ENCODE data around the gene ANAPC2.
A peak's percentile ranks its signal among the peaks of the same experiment; 100 is the strongest.

Gene ANAPC2, protein sequence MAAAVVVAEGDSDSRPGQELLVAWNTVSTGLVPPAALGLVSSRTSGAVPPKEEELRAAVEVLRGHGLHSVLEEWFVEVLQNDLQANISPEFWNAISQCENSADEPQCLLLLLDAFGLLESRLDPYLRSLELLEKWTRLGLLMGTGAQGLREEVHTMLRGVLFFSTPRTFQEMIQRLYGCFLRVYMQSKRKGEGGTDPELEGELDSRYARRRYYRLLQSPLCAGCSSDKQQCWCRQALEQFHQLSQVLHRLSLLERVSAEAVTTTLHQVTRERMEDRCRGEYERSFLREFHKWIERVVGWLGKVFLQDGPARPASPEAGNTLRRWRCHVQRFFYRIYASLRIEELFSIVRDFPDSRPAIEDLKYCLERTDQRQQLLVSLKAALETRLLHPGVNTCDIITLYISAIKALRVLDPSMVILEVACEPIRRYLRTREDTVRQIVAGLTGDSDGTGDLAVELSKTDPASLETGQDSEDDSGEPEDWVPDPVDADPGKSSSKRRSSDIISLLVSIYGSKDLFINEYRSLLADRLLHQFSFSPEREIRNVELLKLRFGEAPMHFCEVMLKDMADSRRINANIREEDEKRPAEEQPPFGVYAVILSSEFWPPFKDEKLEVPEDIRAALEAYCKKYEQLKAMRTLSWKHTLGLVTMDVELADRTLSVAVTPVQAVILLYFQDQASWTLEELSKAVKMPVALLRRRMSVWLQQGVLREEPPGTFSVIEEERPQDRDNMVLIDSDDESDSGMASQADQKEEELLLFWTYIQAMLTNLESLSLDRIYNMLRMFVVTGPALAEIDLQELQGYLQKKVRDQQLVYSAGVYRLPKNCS

DNA sequence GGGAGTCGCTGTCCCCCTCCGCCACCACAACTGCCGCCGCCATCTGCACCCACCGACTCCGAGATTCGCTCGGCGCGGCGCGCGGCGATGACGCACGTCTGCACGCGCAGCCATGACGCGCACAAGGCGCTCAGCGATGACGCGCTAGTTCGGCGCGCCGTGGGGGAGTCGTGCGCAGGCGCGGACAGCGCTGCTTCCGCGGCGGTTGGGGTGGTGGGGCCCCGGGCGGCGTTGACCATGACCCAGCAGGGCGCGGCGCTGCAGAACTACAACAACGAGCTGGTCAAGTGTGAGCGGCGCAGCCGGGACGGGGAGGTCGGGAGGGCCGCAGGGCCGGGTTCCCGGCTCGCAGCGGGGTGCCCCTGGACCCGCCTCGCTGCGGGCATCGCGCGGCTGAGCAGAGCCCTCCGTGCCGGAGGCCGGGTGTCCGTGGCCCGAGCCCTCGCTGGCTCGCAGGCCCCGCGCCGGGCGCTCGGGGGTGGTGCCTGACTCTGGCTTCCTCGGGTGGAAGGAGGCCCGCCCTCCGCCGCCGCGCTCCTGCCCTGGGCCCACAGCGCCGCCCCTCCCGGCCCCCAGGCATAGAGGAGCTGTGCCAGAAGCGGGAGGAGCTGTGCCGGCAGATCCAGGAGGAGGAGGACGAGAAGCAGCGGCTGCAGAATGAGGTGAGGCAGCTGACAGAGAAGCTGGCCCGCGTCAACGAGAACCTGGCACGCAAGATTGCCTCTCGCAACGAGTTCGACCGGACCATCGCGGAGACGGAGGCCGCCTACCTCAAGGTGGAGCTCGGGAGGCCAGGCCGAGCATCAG lies at the start of gene ANAPC2, which contains the start of gene SSNA1:
Gene ANAPC2 (minus strand): TSS at position 71 of the 807 bp plus-strand sequence. CDS start 28 bp downstream, at position 43.
Gene SSNA1 (plus strand): TSS at position 187 of the 807 bp plus-strand sequence. CDS start 51 bp downstream, at position 238.
- peak; percentile 96 for DNase-seq

DNA sequence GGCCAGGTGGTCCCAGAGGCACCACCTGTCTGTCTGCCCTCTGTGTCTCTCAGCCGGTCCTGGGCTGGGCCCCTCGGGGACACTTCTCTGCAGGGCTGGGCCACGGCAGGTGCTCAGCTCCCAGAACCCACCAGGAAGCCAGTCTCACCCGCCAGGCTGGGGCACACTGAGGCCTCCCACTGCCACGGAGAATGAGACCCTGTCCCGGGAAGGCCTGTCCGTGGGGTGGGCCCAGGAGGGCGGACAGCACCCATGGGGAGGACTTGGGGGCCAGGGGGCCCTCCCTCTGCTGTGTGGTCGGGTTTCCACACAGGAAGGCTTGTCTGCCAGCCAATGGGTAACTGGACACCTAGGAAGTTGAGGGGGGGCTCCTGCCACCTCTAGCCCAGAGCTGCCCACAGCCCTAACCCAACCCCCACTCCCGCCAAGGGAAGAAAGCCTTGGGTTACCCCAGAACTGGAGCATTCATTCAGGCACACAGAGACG lies 48.6 kb upstream of the ANAPC2 start:
- DNase-seq, result no peak

DNA sequence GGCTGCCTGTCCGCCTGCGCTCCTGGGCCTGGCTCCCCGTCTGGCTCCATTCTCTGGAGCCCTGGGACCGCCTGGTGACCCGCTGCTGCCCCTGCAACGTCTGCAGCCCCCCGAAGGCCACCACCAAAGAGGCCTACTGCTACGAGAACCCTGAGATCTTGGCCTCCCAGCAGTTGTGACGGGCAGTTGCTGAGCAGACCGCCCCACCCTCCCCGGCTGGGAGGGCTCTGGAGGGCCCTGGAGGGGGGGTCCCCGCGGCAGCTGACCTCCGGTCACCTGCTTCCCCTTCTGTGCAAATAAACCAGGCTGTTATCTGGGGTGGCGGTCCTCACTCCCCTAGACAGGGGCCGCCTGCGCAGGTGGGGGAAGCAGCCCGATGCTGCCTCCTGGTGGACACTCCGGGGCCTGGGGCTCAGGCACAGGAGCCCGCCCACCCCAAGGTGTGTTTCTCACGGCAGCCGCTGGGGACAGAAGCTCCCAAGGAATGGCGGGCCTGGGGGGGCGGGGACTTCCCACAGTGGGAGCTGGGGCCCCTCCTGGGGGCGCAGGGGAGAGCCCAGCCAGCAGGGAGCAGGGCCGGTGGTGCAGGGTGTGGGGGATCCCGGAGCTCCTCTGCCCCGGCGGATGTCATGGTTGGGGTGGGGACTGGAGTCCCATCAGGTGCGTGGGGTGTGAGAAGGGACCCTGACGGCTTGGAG lies 48.0 kb upstream of the ANAPC2 start:
- DNase-seq, result peak; percentile 88

DNA sequence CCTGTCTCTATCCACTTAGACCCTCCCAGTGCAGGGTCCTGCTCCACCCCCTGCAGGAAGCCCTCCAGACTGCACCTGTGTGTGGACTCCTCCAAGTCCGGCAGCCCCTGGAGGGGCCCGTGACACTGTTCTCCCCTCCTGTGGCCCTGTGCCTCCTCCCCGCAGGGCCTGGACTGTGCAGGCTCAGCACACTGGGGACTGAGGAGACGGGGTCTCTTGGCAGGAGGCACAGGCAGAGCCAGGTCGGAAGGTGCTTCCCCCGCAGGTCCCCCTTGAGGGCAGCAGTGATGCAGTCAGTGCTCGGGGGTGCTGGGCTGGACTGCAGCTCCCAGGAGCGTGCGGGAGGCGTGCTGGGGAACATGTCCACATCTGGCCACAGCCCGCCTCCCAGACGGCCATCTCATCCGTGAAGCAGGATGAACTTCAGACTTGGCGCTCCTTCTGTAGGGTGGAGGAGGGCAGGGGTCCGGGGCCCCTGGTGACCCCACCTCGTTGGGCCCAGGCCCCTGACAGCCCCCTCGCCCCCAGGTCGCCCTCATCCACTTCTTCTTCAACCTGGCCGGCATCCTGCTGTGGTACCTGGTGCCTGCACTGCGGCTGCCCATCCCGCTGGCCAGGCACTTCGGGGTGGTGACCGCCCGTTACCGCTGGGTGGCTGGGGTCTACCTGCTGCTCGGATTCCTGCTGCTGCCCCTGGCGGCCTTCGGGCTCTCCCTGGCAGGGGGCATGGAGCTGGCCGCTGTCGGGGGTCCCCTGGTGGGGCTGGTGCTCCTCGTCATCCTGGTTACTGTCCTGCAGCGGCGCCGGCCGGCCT lies 47.3 kb upstream of the ANAPC2 start:
- DNase-seq, result no peak

DNA sequence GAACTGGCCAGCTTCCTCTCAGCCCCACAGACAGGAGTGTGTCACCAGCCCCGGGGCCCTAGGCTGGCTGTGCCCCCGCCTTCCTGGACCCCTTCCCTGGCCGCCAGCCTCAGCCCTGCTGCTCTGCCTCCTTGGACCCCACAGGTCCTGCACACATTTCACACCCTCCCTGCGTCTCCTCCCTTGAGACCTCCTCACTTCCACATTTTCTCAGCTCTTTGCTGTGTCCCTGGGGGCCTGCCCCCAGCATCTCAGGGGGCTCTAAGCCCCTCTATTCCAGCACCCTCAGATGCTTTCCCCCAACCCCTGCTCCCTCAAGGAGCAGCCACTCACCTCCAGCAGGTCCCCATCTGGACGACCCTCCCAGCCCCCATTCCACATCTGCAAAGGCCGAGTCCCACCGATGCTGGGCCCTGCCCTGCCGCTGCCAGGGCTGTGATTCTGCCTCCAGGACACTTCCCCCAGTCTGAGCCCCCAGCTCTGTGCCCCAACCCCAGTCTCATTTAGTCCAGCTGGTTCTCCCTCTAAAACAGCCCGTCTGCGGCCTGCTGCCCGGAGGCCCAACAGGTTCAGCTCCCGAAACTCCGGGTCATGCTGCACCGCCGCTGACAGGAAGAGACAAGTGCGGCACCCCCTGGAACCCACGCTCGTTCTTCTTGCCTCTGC lies 46.5 kb upstream of the ANAPC2 start:
- no peak for DNase-seq

DNA sequence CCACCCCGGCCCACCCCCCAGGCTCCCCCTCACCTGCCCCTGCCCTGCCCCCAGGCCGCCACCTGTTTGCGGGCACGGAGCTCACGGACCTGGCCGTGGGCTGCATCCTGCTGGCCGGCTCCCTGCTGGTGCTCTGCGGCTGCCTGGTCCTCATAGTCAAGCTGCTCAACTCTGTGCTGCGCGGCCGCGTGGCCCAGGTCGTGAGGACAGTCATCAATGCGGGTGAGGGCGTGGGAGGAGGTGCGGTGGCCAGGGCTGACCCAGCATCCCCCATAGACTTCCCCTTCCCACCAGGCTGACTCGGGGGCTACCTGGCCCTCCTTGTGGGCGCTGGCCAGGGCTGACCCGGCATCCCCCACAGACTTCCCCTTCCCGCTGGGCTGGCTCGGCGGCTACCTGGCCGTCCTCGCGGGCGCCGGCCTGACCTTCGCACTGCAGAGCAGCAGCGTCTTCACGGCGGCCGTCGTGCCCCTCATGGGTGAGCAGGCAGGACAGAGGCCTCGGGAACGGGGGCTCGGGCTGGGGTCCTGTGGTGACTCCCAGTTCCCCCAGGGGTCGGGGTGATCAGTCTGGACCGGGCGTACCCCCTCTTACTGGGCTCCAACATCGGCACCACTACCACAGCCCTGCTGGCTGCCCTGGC lies 45.8 kb upstream of the ANAPC2 start:
- DNase-seq, result no peak

DNA sequence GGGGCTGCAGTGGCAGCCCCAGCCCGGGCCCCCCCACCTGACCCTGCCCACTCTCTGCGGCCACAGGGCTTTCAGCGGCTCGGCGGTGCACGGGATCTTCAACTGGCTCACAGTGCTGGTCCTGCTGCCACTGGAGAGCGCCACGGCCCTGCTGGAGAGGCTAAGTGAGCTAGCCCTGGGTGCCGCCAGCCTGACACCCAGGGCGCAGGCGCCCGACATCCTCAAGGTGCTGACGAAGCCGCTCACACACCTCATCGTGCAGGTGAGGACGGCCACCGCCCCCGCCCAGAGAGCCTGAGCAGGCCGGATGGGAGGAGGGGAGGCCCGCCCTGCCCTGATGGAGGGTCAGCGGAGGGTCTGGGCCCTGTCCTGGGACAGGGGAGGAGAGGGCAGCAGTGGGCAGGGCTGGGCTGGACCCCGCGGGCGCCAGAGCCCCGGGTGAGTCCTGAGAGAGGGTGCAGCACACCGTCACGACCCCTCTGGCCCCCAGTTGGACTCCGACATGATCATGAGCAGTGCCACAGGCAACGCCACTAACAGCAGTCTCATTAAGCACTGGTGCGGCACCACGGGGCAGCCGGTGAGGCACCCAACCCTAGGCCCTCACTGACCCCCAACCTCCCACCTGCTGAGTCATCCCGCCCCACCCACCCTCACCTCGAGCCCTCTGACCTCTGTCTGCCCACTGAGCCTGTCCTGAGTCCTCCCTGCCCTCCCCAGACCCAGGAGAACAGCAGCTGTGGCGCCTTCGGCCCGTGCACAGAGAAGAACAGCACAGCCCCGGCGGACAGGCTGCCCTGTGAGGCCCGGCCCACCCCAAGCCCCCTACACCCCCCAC lies 45.0 kb upstream of the ANAPC2 start:
- DNase-seq, result no peak

DNA sequence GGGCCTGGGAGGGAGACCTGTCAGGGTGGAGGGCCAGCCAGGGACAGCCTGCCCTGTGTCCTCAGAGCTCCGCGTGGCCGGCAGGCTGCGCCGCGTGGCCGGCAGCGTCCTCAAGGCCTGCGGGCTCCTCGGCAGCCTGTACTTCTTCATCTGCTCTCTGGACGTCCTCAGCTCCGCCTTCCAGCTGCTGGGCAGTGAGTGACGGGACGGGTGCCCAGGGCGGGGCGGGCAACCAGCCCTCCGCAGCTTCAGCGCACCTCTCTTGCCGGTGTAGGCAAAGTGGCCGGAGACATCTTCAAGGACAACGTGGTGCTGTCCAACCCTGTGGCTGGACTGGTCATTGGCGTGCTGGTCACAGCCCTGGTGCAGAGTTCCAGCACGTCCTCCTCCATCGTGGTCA lies 44.1 kb upstream of the ANAPC2 start:
- no peak for DNase-seq

DNA sequence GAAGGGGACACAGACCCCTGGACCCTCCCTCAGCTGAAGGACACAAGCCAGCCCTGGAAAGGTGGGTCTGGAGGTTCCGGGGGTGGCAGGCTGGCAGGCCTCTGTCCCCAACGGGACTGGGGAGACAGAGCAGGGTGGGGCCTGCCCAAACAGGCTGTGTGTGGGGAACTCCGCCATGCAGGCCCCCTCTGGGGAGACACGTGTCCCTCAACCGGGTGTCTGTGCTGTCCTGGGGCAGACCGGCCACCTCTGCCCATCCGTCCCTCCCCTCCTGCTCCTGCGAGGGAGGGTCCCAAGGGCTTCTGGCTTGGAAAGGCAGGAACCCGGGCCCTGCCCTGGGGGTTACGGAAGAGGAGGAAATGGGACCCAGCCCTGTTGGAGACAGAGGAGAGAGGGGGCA lies 43.7 kb upstream of the ANAPC2 start:
- no peak for DNase-seq

DNA sequence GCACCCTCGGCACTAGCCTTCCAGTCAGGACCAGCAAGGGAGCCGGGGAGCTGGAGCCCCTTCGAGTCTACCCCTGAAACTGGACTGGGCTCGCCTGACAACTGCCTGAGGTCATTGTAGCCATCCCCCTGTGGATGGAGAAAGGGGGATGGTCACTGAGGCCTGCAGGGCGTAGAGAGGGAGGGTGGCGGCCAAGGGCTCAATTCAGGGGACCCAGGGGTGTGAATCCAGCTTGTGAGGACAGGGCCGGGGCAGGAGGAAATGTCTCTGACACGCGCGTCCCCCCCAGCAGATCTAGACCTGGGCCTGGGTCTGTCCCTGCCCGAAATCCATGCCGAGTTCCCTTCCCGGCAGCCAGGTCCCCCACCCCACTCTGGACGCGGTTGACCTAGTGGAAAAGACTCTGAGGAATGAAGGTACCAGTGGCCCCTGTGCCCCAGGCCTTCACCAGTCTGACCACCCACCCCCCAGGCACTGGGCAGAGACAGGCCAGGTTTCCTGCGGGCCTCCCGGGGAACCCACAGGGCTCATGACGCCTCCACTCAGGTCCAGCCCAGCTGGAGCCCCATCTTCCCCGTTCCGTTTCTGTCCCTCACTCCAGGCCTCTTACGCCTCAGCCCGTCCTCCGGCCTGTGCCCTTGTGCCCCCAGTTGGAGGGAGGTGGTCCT lies 43.1 kb upstream of the ANAPC2 start:
- no peak for DNase-seq

DNA sequence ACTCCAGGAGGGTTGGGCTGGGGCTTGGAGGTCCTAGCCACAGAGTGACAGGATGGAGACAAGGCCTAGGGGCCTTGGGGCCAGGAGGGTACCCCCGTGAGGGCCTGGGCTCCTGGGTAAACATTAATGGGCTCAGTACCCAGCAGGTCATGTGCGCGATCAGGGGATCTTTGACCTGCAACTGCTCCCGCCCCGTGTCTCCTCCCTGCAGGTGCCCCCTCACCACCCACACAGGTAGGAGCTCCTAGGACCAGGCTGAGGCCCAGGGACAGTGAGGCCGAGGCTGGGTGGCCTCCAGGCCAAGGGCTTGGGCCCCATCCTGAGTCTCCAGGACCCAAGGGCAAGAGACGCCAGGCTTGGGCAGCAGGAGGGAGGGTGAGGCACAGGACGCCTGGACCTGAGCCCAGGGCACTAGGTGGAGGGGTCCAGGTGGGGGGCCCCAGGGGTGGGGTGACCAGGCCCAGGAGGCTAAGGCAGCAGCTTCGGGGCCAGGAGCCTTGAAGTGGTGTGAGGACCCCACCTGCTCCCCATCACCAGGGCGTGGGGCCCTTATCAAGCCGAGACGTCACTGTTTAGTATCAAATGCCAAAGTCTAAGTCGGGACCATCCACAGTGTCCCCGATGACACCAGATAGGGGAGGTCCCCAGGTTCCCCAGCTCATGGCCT lies 42.5 kb upstream of the ANAPC2 start, which contains the start of gene SLC34A3:
Gene SLC34A3 (plus strand): TSS at position 197 of the 667 bp plus-strand sequence. CDS start 802 bp downstream, outside the sequence.
- DNase-seq, result no peak

DNA sequence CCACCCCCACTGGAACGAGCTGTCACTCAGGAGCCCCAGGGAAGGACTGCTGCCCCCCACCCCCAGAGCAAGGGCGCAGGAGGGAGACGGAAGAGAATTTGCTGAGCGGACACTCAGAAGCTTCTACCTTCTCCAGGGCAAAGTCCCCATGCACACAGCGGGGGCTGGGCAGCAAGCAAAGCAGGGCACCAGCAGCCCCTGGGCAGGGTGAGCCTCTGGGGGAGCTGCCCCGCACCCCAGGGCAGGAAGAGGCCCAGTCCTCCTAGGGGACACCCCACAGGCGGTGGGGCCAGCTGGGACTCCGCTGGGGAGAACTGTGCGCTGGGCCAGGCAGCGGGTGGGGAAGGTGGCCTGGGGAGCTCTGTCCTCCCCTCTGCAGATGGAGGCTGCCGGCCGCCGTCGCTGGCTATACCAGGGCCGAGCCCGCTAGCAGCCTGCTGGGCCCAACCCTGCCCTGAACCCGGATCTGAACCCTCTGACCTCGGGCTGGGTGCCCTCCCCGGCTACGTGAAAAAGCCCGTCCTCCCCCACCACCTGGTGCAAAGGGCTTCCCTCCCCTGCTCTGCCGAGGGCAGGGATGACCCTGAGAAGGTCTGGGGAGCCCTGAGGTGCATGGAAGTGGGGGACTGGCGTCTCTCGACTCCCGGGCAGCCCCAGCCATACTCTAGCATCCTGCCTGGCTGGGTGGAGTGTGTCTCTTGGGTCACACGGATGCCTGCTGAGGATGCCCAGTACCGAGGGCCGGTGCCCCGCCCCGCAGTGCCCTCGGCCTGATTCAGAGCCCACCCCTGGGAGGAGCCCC lies 41.7 kb upstream of the ANAPC2 start:
- DNase-seq, result no peak

DNA sequence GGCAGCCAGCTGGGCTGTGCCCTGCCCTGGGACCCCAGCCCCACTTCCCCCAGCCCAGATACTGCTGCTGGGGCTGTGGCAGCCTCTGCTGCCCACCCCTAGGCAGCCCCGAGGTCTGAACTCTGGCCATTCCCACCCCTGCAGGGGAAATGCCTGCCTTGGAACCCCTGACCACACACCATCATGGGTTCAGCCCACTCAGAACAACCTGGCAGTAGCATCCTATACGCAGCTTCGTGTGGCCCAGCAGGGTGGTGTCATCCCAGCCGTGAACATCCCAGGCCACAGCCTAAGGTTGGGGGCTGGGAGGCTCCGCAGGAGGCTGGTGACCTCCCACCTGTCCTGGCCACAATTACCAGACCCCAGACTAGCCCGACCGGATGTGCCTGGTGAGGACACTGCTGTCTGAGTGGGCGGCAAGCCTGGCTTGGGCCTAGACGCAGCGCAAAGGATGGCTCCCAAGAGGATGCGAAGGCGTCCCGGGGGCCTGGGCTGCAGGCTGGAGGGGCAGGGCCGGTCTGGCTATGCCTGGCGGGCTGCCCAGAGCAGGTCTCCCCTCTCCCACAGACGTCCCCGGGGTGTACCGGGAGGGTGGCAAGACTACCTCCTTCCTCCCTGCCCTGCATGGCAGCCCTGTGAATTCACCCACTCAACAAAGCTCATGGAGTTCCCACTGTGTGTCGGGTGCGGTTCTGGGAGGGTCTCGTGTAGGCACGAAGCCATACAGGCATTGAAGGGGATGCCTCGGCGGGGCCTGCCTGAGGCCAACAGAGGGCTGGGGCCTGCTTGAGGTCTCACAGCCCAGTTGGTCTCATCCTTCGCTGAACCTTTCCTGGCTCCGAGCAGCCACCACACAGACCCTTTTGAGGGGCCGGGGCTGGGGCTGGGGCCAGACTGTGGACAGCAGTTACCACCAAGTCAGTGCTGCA lies 40.9 kb upstream of the ANAPC2 start:
- DNase-seq, result no peak

DNA sequence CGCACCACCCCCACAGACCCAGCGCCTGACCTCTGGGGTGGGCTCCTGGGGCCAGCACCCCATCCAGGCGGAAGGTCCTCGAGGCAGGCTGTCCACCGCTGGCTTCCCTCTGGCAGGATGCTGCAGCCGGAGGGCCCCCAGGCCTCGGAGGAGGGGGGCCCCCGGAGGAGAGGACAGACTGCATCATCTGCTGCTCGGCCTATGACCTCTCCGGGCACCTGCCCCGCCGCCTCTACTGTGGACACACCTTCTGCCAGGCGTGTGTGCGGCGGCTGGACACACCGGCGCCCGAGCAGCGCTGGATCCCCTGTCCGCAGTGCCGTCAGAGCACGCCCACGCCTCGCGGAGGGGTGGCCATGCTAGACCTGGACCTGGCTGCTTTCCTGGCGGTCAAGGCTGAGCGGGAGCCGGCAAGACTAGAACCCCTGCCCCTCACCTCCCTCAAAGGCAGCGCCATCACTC lies 40.2 kb upstream of the ANAPC2 start:
- no peak for DNase-seq

DNA sequence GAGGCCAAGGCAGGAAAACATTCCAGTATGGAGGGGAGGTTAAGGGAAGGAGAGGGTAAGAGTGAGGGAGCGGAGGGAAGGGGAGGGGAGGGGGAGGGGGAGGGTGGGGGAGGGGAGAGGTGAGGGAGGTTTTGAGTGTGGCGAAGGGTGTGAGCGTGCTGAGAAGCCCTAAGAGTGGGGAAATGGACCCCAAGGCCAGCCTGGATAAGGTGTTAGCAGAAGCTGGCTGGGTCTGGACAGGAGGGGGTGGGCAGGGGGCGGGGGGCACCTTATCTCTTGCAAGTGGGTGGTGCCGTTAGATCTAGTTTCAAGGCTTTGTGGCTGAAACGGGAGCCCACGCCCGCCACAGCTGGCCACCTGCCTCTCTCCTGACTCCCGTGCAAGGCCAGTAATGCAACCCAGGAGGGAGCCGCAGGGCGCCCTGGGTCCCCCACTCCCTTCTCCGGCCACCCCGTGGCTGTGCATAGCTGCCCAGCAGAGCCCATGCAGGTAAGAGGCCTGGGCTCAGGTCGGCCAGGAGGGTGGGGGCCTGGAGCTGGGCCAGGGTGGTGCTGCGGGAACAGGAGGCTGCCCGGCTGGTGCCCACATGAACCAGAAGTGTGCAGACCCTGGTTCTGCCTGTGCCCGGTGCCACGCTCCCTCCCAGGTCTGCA lies 39.6 kb upstream of the ANAPC2 start:
- DNase-seq, result no peak

All from right forelimb (tissue), 1 donor.